Measurements from ENCODE around the gene NOS1AP.
"Not testable (repeated sequence)": the region's sequence is repeated elsewhere in the genome, so short reads cannot be mapped to it uniquely, and the experiment has no call there.

The NOS1AP gene

GRCh38 chr1:162077648-162078299 lies 8.3 kb downstream of the NOS1AP start:
- no peak overlapping the region for H3K4me3 ChIP-seq (ENCODE audit: low read depth, low read length)
- DNase-seq (ENCODE audit: low read depth), result no peak
- TF ChIP-seq, protein P1, sequence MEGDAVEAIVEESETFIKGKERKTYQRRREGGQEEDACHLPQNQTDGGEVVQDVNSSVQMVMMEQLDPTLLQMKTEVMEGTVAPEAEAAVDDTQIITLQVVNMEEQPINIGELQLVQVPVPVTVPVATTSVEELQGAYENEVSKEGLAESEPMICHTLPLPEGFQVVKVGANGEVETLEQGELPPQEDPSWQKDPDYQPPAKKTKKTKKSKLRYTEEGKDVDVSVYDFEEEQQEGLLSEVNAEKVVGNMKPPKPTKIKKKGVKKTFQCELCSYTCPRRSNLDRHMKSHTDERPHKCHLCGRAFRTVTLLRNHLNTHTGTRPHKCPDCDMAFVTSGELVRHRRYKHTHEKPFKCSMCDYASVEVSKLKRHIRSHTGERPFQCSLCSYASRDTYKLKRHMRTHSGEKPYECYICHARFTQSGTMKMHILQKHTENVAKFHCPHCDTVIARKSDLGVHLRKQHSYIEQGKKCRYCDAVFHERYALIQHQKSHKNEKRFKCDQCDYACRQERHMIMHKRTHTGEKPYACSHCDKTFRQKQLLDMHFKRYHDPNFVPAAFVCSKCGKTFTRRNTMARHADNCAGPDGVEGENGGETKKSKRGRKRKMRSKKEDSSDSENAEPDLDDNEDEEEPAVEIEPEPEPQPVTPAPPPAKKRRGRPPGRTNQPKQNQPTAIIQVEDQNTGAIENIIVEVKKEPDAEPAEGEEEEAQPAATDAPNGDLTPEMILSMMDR (conservative IDR thresholded peaks at IDR 0.05; ENCODE audit: low read depth, low read length), result no peak

- no peak overlapping the region for H3K4me3 ChIP-seq (ENCODE audit: low read depth, low read length)
- TF ChIP-seq, protein P1 (conservative IDR thresholded peaks at IDR 0.05; ENCODE audit: low read depth, low read length), result no peak
- no peak for DNase-seq (ENCODE audit: low read depth)
Observed at GRCh38 chr1:162079030-162079429, 9.5 kb downstream of the NOS1AP start.

DNA sequence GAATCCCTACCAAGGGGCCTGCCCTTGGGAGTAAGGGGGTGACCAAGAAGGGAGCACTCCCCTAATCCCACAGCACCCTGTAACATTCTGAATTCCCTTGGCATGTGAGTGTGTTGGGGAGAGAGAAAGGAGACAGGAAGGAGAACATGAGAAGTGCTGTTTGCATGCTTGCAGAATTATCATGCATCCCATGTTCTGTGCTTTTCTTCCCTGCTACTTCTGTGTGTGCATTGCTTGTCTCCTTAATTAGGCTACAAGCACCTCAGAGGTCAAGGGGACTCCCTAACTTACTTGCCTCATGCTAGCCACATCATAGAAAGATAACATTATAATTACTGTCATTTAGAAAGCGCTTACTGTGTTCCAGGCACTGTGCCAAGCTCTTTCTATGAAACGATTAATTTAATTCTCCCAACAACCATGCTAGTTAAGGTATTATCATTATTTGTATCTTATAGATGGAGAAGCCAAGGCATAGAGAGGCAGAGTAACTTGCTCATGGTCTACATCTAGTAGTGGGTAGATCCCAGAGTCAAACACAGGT lies 11.1 kb downstream of the NOS1AP start:
- DNase-seq (ENCODE audit: low read depth), result no peak
- TF ChIP-seq, protein P1 (conservative IDR thresholded peaks at IDR 0.05; ENCODE audit: low read depth, low read length), result no peak
- H3K4me3 ChIP-seq (ENCODE audit: low read depth, low read length), result no peak overlapping the region

DNA sequence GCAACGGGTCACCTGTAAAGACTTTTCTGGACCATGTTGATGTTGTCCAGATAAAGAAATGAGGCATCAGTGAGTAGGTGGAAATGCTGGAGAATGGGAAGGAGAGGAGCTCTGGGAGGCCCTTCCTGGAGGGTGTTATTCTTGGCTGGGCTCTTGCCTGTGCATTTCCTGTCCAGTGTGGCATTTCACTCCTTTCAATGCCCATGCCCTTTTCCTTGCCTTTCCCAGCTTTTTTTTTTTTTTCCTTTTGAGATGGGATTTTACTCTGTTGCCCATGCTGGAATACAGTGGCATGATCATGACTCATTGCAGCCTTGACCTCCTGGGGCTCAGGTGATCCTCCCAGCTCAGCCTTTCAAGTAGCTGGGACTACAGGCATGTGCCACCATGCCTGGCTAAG lies 11.8 kb downstream of the NOS1AP start:
- H3K4me3 ChIP-seq (ENCODE audit: low read depth, low read length), result no peak overlapping the region
- DNase-seq (ENCODE audit: low read depth), result no peak
- TF ChIP-seq, protein P1 (conservative IDR thresholded peaks at IDR 0.05; ENCODE audit: low read depth, low read length), result no peak

DNA sequence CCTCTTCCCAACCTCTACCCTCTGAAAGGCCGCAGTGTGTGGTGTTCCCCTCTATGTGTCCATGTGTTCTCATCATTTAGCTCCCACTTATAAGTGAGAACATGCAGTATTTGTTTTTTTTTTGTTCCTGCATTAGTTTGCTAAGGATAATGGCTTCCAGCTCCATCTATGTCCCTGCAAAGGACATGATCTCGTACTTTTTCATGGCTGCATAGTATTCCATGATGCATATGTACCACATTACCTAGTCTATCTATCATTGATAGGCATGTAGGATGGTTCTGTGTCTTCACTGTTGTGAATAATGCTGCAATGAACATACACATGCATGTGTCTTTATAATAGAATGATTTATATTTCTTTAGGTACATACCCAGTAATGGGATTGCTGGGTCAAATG lies 12.6 kb downstream of the NOS1AP start:
- H3K4me3 ChIP-seq (ENCODE audit: low read depth, low read length); DNase-seq (ENCODE audit: low read depth): not testable (repeated sequence)

- H3K4me3 ChIP-seq (ENCODE audit: low read depth, low read length), result no peak overlapping the region
- TF ChIP-seq, protein P1 (conservative IDR thresholded peaks at IDR 0.05; ENCODE audit: low read depth, low read length), result no peak
Observed at GRCh38 chr1:162083273-162083672, 13.8 kb downstream of the NOS1AP start.

GRCh38 chr1:162085991-162086390 lies 16.5 kb downstream of the NOS1AP start:
- no peak for DNase-seq (ENCODE audit: low read depth)
- H3K4me3 ChIP-seq (ENCODE audit: low read depth, low read length), result no peak overlapping the region
- TF ChIP-seq, protein P1 (conservative IDR thresholded peaks at IDR 0.05; ENCODE audit: low read depth, low read length), result no peak

More at GRCh38 chr1:162083273-162083672, 13.8 kb downstream of the NOS1AP start:
- no peak for DNase-seq (ENCODE audit: low read depth)

All from choroid plexus epithelial cell (primary cell).